SHP77 treated with DMSO at 0.1 percent for 48 hours (cell line): ENCODE results near the gene UACA.
"Not testable (repeated sequence)": the region's sequence is repeated elsewhere in the genome, so short reads cannot be mapped to it uniquely, and the experiment has no call there.

Experiments
- DNase-seq: peaks from one replicate; lab custom pipeline; 2025; lab: John Stamatoyannopoulos, UW

UACA gene

DNA sequence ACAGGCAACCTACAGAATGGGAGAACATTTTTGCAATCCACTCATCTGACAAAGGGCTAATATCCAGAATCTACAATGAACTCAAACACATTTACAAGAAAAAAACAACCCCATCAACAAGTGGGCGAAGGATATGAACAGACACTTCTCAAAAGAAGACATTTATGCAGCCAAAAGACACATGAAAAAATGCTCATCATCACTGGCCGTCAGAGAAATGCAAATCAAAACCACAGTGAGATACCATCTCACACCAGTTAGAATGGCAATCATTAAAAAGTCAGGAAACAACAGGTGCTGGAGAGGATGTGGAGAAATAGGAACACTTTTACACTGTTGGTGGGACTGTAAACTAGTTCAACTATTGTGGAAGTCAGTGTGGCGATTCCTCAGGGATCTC is 100.3 kb downstream of the UACA start:
- DNase-seq = not testable (repeated sequence)

DNA sequence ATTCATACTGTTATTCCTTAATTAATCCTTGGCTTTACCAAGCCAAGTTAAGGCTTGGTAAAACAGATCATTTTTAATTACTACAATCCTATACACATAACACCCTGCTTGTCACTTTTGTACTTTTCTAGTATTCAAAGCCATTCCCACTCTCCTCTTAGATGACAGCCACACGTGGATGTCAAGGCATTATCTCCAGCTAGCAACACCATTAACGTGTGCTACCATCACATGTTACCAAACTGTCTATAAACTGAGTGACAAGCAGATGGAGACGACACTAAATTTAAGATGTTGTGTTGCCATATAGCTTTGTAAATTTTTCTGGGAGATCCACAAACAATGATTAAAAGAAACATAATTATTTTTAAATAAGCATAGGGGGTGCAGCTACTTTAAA is 103.7 kb downstream of the UACA start:
- no peak for DNase-seq

DNA sequence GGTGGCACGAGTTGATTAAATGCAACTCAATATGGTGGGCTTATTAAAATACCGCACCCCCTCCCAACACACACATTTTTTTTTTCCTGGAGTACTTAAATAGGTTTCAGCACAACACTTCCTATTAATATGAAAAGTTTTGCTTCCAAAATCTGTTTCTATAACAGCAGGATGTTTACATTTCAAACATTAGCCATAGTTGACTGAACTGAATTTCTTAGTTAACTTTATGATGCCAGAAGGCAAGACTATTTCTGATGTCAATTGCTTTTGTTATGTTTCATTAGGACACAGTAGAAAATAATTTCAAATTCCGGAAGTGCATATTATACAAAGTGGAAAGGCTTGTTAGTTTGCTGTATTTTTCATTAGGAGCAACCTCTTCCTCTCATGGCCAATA is 104.7 kb downstream of the UACA start:
- DNase-seq = no peak

DNA sequence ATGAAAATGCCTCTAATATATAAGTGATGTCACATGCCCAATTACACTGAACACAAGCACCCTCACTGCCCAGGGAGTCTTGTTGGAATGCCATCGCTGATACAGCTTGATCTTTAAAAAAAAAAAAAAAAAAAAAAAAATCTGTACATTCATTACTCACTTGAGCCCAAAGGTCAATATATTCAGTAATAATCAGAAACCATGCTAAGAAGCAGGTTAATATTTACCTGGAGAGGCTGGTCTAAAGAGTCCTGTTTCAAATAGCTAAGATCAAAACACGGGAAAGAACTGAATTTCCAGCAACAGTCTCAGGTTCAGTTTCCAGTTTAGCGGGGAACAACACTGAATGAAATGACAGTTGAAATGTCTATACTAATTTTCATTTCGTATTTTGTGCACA is 109.9 kb downstream of the UACA start:
- DNase-seq = no peak

DNA sequence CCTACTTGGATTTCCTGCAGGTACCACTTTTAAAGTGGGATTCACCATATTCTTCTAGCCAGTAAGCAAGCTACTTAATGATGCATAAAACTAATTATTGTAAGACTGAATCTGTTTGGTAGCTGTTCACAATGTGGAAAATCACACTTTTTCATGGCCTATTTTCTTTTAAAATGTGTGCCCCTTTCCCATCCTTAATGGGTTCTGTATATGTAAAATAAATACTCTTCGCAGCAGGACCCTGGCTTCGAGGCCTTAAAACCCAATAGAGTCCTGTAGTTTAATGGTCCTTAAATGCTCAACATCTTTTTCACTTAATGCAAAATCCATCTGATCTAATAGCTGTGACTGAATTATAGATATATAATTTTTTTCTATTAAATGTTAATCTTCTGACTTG is 111.0 kb downstream of the UACA start:
- no peak for DNase-seq

DNA sequence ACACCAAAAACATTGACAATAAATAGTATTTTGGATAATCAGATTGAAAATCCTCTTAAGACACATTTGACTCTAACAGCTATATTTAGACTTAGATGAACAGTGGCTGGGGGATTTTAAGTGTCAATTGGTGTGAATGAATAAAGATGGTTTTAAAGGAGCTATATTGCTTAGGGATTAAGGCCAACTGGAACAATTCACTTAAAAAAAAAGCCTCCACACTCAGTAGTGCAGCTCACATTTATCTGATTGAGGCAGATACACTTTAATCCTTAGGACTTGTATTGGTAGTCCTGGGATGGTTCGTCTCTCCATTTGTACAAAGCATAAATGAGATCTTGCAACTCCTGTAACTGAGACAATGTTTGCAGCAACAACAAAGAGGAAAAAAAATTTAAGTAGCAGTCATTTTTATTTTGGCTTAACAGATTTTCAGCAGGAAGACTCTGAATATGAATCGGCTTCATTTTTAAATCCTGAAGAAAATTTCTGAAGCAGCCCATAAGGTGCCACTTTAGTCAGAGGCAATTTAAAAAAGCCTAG is 112.0 kb downstream of the UACA start:
- DNase-seq = no peak

DNA sequence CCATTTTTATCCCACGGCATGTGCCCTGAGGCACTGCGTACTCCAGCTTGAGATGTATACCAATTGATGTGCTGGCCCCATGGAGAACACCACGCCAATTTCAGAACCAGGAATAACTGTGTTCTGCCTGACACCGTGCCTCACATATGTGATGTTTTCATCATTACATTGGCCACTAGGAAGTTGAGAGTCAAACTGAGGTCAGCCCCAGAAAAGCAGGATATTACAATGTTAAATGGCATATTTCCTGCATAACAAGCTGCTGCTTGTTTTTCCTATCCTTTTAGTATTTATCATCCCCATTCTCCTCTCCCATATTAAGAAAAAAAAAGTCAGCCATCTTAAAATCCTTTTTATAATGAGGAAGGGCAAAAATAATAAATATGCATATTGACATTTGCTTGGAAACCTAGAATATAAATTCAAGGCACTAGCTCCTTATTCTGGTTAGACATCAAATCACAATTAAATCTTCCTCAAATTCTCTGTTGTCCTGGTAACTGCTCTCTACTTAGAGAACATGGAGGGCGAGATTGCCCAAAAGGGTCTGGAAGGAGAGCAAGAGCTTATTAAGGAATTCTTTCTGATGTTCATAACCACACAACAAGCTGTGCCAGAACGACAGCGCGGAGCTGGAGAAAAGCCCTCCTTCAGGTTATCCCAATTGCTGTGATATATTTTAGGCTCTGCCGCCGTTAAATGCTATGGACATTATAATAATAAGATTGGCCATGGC is 112.6 kb downstream of the UACA start:
- no peak for DNase-seq

DNA sequence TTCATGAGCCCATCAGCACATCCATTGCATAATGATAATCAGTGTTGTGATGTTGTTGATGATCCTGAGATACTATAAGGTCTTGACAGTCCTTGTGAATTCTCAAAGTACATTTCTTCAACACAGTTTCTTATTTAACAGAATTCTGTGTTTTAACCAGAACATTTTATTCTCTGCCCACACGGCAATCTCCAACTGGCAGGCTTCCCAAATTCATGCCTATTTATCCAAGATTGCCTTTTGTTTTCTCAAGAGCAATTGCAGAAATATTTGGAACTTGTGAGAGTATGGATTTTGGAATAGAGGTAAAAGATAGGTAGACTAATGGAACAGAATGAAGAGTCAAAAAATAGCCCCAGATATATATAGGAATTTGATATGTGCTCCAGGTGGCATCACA is 116.0 kb downstream of the UACA start:
- no peak for DNase-seq

DNA sequence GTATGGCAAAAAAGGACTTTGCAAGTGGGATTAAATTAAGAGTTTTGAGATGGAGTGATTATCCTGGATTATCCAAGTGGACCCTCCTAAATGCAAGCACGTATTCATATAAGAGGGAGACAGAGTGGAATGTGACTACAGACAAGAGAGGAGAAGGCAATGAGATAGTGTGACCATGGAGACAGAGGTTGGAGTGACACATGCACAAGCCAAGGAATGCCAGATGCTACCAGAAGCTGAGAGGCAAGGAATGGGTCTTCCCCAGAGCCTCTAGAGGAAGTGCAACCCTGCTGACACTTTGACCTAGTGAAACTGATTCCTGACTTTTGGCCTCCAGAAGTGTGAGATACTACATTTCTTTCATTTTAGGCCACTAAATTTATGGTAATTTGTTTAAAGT is 117.2 kb downstream of the UACA start:
- DNase-seq = no peak

DNA sequence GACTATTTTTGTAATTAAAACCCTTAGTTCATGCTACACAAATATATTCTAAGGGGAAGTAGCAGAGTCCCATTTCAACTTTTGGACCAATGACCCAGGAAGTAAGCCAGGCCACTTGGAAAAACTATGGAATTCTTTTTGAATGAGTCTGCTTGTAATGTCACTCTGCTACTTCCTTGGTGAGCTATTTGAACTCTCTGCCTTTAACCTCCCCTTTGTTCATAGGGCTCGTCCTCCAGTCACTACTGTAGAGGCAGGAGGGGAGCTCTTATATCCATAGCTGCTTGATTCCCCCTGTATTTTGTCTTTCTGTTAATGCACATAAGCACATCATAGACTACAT is 119.6 kb downstream of the UACA start:
- DNase-seq = no peak

DNA sequence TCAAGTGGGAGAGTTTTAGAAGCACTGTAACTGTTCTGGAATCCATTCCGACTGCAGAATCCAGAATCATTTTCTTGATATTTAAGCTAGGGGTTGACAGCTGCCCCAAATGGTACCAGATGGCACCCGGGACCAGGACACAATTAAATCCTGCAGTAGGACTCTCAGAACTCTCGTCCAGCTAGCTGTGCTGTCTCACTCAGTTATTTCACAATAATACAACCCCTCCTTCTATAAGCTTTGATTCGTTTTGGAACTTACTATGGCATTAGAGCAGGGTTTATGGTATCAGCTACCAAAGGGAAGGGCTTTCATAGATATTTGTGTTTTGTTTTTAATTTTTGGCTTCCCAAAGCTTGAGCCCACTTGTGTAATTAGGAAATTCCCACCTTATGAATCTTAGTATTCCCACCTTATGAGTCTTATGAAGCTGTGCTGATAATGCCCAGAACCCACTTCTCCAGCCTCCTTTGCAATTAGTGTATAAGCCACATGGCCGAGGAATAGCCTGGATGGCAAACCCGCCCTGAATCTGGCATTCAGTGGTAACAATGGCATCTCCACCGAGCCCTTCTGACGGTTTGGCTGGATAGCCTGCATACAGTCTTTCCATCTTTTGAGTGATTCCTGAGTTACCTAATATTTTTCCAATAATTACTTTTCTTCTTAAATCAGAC is 120.1 kb downstream of the UACA start:
- no peak for DNase-seq

DNA sequence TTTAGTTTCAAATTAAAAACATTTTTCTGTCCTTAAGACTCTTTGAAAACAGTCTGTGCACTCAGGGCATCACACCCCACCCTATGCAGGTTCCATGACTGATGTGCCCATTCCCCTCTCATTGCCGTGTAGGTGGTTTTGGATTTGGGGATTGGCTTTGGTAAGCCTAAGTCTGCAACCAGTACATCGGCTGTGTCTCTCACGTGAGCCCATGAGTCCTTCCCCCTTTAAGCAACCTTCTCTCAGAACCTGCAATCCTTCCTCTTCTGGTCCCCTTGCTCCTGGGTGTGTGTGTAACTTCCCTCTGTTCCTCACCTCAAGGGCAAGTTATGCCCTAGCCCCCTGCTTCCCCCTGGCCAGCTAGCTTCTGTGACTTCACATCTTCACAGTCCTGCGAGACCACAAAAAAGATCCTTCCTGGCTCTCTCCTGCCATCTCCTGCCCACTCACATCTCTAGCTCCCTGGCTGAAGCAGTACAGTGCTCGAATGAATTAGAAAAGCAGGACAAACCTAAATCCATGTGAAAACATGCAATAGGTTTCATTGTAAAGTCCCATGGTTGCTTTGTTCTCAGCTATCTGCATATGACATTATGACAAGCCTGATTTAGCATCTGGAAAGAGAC is 126.7 kb downstream of the UACA start:
- DNase-seq = no peak

DNA sequence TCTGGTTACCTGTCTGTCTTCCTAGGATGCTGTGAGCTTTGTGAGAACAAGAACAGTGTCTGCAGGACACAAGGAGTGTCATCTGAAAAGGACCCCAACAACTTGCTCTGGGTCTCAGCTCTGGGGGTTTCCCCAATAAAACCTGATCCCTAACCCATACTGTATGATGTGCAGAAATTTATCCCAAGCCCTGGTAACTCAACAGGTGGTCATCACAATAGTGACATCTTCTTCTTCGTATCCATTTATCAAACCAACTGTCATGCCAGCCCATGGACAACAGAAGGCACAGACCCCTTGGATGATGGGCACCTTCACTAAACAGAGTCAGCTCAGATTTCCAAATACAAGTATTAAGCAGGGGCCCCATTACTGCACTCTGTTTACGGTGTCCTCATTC is 127.5 kb downstream of the UACA start:
- DNase-seq = no peak

DNA sequence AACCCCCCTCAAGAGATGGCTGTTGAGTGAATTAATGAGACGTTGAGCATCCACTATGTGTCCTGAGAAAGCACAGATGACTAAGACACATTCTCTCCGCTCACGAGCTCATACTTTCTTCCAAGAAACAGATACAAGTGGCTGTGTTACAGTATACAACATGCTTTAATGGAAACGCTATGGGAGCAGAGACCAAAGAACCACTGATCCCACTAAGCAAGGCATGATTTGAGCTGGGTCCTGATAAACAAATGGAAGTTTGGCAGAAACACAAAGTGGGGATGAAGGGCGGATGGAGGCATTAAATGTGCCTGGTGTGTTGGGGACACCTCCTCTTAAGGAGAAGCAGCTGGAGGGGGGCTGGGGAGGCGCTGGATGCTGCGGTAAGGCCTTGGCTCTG is 129.4 kb downstream of the UACA start:
- no peak for DNase-seq

DNA sequence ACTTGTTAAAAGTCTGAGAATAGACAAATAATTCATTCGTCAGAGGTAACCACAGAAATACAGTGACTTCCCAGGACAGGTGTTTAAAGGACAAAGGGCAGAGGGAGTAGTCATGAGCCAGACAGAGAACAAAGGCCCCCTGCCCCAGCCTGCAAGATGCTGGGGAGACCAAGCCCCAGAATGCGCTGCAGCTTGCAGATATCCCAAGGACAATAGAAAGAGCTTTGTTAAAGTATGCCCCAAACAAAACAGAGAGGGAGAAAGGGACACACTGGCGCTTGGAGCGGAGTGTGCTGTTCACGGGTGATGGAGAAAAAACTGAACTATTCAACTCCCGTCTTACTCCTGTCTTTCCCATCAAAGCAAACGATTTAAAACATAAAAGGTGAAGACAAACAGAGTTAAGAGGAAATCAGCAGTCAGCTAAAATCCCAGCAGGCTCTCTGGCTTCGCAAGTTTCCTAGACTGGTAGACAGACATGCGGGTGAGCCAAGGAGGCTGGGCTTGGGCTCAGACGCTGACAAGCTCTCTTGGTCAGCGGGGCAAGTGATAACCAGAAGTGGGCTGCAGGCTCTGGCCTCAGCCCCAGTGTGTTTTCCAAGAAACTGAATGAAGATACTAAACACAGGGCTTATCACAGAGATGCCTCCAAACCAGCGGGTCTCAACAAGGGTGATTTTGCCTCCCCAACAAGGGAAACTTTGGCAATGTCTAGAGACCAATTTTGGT is 130.1 kb downstream of the UACA start:
- no peak for DNase-seq

DNA sequence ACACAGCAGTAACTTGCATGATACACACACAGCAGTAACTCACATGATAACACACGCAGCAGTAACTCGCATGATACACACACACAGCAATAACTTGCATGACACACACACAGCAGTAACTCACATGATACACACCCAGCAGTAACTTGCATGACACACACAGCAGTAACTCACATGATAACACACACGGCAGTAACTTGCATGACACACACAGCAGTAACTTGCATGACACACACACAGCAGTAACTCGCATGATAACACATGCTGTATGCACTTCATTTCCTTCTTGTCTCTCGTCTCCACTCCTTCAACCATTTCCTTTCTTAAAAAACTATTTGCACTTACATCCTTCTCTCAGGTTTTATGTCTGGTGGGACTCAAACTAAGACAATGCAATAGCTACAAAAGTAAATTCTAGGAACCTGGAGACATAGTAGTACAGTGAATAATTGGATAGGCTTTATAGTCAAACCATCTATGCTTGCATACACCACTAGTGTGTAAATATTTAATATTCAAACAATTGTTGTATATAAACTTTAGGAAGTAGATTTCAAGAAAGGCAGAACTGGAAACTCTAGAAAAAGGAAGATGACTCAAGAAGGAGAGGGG is 130.8 kb downstream of the UACA start:
- no peak for DNase-seq

DNA sequence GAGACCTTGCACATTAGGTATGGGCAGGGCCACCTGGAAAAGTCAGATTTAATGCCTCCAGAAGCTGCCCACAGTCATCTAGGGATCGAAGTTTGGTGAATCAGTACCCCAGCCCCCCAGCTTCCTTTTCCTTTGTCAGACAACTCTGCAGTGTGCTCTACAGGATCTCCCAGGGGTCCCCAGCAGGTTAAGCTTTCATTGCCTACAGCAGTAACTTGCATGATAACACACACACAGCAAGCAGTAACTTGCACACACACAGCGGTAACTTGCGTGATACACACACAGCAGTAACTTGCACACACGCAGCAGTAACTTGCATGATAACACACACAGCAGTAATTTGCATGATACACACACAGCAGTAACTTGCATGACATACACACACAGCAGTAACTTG is 131.3 kb downstream of the UACA start:
- no peak for DNase-seq

DNA sequence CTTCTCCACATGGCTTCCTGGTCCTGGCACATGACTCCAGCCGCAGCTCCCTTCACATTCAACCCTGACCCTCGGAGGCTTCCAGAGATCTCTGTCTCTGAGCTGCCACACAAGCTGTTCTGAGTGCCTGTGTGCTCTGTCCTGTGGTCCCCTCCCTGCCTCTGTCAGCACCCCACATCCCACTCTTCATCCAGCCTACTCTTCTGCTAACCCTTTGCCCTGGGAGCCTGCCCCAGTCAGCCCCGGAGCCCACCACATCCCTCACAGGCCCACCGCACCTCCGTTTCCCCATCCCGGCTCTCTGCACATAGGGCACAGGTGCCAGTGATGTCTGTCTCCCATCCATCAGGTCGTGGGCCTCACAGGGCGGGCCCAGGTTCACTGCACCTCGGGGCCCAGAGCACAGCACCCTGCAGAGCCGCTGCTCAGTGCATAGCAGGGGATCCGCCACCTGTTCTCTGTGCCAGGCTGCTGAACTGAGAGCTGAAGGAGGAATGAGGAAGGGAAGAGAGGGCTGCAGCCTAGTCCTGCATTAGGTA is 133.6 kb downstream of the UACA start:
- no peak for DNase-seq

DNA sequence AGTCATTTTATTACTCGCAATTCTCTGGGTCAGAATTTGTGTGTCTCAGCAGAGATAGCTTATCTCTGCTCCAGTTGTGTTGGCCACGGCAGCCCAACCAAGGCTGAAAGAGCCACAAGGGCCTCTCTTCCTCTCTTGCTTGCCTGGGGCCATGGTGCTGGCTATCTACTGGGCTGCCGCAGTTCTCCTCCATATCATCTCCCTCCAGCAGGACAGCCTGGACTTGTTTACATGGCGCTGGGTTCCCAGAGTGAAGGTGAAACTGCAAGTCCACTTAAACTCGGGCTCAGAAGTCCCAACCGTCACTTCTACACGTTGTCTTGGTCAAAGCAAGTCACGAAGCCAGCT is 134.8 kb downstream of the UACA start:
- DNase-seq = no peak

DNA sequence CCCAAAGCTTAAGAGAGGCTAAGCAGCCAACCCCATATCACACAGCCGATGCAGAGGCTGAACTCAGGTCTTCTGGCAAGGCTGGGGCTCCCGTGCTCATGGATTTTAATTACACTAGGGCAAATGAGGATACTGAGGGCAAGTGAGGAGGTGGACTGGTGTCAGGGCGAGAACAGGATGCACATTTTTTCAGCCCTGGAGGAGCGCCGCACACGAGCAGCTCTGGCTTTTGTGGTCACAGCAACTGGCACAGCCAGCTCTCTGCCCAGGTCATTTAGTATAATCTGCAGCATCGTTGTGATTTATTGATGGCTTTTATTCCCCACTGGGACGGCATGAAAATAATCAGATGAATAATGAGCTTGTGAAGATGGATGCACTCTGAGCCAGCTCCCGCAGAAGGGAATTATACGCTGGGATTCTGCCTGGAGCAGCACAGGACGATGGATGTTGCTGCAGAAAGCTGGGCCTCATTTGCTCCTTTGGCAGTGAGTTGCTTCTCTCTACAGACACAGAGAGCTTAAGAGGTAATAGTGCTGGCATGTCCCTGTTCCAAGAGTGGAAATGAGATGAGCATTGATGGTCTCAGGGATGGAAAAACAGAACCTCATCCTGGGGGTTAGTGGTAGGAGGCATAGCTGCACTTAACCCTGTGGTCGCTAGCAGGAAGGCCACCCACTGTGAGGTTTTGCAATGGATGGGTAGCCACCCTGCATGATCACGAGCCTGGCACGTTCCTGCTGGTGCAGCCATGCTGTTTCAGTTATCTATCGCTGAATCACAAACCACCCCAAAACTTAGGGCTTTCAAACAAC is 135.4 kb downstream of the UACA start:
- DNase-seq = no peak

DNA sequence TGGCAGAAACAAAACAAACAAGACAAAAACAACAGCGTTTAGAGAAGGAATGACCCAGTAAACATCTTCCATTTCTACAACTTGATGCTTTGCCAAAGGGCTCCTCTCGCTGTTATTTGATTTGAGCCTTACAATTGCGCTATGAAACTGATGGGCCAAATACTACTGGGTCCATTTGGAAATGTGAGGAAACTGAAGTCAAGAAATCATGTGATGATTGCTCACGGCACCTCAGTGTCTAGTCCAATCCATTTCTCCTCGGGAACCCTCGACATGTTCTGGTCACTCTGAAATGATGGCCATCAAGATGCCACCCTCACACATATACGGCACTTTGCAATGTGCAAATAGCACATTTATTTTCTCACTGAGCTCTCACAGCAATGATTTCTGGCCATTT is 136.0 kb downstream of the UACA start:
- no peak for DNase-seq
